GM18873 (cell line): ENCODE measurements around the gene LCT.
"Not testable (repeated sequence)": the region's sequence is repeated elsewhere in the genome, so short reads cannot be mapped to it uniquely, and the experiment has no call there.

Experiments
- ATAC-seq: cut with Tn5 transposase; IDR thresholded peaks from one replicate; pipeline ENCODE4 v1.9.1; 2021; ENCODE audit warnings: mild to moderate bottlenecking, moderate library complexity, moderate number of reproducible peaks; ENCODE audit not compliant: unreplicated experiment, low FRiP score

Gene LCT

DNA sequence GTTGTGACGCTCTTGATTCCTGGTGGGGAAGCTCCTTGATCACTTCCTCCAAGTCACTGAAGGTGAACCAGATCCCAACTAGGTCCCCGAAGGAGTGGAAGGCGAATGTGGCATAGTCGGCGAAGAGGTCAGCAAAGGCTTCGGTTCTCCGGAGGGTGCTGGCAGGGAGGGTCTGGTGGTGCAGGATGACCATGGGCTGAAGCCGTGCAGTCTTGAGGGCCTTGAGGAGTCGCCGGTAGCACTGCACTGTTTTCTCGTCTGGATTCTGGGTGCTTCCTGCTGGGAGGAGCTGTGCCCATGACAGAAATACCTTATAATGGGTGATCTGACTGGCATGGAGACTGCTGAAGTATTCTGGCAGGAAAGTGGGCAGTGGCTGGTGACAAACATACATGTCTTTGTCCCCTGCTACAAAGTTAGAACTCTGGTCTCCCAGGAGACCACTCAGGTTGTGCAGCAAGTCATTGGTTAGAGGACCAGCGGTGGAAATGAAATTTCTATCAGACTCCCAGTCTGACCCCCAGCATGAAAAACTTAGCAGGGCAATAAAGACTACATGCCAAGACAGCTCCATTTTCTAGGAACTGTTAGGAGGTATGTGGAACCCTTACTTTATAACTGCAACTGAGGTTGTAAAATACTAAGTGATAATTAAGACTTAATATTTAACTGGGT lies at the start of gene LCT:
LCT (minus strand) TSS at position 589 of the 675 bp plus-strand sequence; CDS start at position 574, 15 bp downstream.
- no peak for ATAC-seq

DNA sequence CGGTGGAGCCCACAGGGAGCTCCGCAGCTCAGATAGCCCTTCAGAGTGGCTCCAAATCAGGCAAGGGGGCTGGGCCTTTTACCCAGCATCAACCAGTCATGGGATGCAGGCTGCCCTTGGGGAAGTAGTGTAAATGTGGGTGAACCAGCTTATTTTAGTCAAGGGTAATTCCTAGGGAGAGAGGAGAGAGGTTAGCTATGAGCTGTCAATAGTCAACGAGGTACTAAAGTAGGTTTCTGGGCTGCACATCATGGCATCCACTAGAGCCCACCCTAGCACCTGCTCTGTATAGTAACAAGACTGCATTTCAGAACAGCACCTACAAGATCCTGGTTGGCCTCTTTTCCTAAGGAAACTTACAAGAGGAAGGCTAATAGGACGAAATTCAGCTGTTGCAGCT lies 48.7 kb upstream of the LCT start:
- no peak for ATAC-seq

DNA sequence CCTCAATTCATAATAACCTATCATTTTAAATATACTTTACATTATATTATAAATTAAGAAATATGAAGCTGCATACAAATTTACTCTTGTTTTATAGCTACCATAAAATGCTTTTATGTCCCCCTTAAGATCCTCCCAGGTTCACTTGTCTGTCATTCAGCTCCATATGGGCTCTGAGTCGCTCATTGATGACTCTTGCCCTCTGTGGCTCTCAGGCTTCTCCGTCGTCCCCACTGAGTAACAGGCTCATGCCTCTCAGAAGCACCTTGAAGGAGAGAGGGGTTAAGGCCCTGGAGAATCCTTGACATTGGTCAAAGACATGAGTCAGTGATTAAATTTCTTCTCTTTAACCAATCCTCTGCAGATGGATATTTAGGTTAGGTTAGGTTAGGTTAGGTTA lies 45.4 kb upstream of the LCT start:
- no peak for ATAC-seq

DNA sequence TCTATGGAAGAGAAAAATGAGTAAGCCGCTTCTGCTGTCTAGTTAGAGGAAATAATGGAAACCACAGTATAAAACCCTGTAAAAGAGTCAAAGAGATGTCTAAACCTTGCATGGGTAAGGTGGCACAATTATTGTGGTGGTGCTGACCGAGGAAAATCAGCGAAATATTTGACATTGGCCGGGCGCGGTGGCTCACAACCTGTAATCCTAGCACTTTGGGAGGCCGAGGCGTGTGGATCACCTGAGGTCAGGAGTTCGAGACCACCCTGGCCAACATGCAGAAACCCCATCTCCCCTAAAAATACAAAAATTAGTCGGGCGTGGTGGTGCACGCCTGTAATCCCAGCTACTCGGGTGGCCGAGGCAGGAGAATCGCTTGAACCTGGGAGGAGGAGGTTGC lies 39.8 kb upstream of the LCT start:
- ATAC-seq = not testable (repeated sequence)

DNA sequence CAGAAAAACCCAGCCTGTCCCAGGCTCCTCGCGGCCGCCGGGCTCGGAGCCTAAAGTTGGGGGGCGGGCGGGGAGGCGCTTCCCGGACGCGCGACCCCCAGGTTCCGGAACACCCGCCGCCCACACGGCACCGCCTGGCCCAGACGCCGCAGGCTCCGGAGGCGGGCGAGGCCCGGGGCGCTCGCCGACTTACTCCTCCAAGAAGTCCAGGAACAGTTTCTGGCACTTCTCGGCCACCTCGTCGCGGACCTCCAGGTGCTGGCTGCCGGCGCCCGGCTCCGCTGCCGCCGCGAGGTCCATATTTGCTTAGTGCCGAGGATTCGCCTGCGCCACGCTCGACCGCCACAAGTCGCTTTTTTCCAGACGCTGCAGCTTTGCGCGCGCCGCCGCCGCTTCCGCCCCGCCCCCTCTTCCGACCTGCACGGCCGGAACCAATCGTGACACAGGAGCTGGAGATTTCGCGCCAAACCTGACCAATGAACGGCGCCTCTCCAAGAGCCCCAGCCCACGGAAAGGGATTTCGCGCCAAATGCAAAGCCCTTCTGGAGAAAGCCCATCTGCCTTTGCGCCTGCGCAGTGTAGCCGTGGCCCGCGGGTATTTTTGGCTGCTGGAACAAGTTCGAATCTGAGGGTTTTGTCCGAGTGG lies 39.2 kb upstream of the LCT start, which contains the start of gene MCM6:
MCM6 (minus strand) TSS at position 378 of the 646 bp plus-strand sequence; CDS start at position 300, 78 bp downstream.
- ATAC-seq = peak; percentile 85

DNA sequence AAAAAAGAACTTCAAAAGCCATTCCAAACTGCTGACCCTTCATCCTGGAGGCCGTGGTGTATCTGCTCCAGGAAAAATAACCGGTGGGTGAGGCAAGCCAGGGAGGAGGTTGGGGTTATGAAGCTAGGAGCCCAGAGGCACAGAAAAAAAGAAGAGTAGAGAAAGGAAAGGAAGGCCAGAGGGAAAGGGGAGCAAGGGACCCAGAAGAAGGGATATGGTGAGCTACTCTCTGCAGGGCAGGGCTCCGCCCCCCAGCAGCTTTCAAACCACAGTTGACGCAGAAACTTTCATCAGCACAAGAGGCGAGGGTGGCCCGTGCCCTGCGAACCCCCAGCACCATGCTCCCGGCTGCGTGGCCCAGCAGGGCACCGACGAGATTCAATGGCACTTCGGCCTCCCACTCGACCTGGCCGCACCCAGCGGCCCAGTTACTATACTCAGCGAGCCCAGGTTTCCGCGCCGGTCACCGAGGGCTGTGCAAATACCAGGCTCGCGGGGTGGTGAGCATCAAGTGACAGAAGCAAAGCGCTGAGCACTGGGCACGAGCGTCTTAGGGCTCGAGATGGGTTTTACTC lies 38.6 kb upstream of the LCT start:
- peak; percentile 53 for ATAC-seq

DNA sequence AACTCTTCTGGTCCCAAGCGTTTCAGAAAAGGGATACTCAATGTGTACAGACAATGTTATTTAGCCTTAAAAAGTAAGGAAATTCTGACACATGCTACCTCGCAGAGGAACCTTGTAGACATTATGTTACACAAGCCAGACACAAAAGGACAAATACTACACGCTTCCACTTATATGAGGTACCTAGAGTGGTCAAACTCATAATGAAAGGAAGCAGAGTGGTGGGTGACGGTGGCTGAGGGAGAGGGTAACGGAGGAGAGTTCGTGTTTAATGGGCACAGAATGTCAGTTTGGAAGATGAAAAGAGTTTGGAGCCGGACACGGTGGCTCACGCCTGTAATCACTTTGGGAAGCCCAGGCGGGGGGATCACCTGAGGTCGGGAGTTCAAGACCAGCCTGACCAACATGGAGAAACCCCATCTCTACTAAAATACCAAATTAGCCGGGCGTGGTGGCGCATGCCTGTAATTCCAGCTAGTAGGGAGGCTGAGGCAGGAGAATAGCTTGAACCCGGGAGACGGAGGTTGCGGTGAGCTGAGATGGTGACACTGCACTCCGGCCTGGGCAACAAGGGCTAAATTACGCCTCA lies 37.9 kb upstream of the LCT start:
- no peak for ATAC-seq

DNA sequence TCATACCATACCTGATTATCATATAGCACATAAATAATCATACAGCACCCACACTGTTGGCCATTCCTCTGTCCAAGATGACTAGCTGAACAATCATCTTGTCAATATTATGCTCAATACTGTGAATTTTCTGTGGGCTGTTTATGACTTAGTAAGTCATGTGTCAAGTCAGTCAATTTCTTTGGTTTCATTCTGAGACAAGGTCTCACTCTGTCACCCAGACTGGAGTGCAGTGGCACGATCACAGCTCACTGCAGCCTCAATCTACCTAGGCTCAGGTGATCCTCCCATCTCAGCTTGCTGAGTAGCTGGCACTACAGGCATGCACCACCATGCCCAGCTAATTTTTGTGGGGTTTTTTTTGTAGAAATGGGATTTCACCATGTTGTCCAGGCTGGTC lies 33.6 kb upstream of the LCT start:
- no peak for ATAC-seq

DNA sequence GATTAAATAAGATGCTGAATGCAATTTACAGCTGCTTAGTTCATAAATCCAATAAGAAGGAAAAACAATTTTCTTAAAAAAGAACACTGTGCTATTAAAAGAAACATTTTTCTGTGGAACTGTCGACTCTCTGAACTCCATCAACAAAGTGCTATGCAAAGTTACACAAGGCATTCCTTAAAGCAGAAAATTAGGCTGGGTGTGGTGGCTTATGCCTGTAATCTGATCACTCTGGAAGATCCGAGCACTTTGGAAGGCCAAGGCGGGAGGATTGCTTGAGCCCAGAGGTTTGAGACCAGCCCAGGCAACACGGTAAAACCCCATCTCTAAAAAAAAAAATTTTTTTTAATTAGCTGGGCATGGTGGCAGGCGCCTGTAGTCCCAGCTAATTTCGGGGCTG lies 26.2 kb upstream of the LCT start:
- no peak for ATAC-seq

DNA sequence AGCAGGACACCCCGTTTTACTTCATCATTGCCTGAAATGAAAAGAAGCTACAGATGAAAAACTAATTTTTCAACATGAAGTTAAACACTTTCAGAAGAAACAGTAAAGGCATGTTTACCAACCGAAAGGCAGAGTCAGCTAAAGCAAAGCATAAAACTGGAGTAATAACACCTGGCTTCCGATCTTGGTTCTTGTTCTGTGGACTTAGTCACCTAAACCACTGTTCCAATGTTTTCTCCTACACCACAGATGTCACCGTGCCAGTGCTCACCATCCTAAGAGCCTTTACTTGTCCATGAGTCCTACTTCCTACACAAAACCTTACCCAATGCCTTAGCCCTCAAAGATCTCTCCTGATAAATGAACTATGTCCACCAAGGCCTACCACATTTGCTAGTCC lies 25.7 kb upstream of the LCT start:
- ATAC-seq = no peak

DNA sequence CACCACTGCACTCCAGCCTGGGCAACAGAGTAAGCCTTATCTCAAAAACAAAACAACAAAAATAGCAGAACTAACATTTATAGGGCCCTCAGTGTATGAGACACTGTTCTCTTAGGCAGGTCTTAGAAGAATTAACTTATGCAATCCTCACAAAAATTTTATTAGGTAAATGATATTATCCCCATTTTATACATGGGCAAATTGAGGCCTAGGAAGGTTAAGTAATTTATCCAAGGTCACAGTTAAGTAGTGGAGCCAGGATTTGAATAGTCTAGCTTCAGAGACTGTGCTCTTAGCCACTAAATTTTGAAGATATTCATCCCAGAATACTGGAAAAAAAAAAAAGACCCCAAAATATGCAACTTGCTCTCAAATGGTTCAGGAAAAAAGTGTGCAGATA lies 16.4 kb upstream of the LCT start:
- ATAC-seq = no peak

DNA sequence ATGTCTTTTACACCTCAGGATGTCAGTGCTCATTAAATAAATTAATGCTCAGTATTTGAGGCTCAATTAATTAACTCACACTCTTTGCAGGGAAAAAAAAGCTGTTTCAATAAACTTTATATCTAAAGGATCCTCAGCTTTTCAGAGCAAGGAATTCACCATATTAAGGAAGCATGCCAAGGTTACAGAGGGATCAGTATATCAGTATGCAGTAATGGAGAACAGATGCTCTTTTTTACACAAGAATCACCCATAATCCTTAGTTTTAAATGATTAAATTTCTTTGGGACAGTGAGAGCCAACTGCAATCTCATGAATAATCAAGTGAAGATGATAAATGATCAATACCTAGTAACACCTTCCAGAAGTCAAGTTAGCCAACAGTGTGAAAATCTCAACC lies 14.9 kb upstream of the LCT start:
- no peak for ATAC-seq

DNA sequence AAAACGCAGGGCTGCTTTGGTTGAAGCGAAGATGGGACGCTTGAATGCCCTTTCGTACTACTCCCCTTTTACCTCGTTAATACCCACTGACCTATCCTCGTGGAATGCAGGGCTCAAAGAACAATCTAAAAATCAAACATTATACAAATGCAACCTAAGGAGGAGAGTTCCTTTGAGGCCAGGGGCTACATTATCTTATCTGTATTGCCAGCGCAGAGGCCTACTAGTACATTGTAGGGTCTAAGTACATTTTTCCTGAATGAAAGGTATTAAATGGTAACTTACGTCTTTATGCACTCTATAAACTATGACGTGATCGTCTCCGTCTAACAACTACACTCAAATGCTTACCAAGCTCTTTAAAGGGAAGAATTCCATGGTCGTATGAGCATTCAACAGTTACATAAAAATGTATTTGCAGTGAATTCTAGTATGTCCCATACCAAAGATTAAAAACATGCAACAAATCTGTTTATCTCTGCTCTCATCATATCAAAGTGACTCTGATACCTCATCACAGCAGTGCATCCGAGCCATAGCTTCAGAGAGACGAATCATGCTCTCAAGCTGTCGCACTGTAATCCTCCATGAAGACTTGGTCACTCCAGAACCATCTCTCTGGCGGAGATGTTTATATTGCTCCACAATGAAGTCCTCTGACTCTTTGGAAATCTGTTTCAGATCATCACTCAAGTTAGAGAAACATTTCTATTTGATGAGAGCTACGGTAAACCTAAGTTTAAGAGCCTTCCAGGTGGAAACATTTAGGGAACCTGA lies 14.1 kb upstream of the LCT start:
- no peak for ATAC-seq

DNA sequence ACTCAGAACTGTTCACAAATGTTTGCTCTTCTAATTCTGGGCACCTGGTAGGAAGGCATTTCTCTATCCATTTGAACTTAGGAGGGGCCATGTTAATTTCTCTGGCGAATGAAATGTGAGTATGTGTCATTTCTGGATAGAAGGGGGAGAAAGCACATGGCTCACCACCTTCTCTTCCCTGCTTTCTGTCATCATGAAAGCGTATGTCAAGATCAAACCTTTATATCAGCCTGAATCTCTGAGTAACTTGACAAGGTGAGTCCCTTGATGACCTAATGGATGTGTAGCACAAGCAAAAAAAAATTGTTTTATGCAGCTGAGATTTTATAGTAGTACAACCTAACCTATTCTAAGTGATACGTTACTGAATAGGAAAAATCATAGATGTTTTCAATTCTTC lies 12.1 kb upstream of the LCT start:
- ATAC-seq = no peak

DNA sequence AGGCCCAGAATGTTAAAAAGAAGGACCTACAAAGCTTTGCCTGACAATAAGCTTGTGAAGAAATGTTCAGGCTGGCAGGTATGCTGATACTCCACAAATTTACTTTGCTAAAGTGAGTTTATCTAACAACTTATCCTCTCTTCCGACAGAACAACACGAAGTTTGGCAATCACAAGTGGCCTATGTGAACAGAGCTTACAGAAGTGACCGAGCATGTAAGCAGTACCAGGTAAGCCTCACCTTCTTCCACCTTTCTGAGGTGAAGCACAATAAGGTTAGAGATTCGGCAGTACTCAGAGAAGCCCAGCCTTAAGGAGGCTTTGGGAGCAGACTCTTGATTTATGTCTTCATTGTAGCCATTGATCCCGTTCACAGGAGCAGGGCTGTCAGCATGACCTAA lies 9.0 kb upstream of the LCT start:
- no peak for ATAC-seq

DNA sequence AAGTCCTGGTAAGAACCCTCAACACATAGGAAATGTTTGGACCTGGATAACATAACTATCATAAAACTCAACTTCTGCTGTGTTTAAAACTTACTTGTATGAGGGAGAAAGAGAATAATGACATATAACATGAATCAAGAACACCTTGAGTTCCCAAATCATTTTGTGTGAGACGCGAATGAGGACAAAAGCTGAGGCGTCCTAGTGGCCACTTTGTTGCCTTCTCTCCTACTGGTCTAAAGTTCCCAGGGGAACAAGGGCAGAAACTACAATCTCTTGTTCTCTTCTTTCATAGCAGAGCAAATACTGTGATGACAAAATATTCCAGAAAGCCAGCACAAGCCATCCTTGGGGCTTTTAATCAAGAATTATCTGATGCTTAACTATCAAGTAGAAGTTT lies 8.3 kb upstream of the LCT start:
- no peak for ATAC-seq

DNA sequence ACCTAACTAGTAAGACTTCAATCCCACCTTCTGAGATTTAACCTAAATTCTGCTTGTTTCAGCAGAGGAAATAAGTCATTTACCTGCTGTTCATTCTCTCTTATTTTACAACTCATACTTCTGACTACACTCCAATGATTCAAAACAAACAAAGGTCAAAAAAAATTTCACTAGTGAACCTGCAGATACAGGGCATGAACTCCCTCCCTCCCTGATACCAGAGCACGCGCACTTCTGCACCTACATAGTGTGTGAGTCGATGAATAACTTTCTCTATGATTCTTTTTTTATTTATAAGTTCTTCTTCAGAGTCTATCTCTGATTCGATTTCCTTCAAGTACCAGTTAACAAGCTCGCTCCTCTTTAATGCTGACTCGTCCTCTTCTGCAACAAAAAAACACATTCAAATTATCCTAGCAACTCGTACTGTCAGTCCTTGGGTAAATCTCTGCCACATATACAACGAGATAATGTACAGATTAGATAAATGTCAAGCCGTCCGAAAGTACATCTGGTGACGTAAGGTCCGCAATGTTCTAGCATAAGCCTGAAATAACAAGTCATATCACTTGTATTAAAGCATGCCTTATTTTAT lies 7.4 kb upstream of the LCT start:
- ATAC-seq = no peak

DNA sequence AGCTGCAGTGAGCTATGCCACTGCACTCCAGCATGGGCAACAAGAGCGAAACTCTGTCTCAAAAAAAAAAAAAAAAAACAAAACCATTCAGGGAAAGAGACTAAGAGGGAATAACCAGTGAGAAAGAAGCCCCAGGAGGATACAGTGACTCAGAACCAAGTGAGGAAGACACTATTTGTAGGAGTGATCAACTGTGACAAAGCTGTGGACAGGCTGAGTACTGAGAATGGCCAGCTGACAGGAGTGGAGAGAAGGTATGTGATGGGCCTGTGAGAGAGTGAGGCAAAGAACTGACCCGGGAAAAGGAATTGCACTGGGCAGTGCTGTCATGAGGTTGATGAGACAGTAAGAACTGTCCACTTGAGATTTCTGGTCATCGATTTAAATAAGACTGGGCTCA lies 6.7 kb upstream of the LCT start:
- ATAC-seq = no peak

DNA sequence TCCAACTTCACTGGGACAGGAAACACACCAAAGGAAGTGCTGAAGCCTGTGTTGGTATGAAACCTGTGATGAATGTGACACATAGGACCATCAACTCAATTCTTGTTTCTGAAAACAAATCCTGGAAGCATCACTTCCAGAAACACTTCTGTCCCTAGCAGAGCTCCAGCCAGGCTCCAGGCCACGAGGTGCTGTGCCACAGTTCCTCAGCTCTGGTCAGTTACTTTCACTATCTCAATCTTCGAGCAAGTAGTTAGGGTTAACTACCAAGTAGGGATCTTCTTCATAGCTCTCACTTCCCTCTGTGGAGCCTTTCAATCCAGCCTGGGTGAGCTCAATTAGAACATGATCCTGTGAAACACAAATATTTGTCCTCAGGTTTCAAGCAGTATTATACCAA lies 3.6 kb upstream of the LCT start:
- ATAC-seq = no peak

DNA sequence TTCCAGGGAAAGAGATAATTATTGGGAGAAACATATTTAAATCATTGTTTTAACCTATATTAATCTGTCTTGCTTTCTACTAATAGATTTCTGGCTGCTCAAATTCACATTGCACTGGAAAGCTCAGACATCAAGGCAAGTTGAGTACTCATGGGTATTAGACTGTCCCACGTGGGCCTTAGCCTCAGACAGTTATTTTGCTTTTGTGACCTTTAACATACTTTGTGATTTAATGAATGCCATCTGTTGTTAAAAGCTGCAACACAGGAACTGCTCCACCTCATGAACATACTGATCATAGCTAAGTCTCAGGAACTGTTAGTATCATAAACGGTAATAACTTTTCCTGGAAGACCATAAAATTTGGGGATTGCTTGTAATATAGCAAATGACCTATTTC lies 2.7 kb upstream of the LCT start:
- no peak for ATAC-seq

DNA sequence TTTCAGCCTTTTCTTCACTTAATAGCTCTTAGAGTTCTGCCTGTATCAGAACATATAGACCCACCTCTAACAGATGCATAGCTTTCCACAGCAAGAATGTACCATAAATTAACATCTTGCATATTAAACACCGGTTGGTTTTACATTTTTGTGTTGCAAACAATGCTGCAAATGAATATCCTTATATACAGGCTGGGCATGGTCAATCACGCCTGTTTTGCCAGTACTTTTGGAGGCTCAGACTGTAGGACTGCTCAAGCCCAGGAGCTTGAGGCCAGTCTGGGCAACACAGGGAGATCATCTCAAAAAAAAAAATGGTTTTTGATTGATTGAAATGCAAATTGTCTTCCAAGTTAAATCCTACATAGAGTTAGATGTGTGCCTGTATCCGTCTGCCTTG lies 1.5 kb upstream of the LCT start:
- no peak for ATAC-seq
